Sigmoid colon (tissue), 3 donors: ENCODE data around the gene YTHDC2.

Experiments used
- POLR2A ChIP-seq, 2 donors: fragments of 450-650 bp; IDR thresholded peaks; one replicate each; pipeline ENCODE4 v1.6.1; 2016; ENCODE audit warnings: antibody characterized with exemption in 2 of 2, mild to moderate bottlenecking in 2 of 2, moderate library complexity in 2 of 2
- TF ChIP-seq, protein P1 (sequence below), 4 experiments: fragments of 450-650 bp in 3 of 4; fragments of 200-600 bp in 1 of 4; IDR thresholded peaks; one replicate each; pipeline ENCODE4 v1.5.1; 2016 to 2019; ENCODE audit warnings: antibody characterized with exemption in 4 of 4, mild to moderate bottlenecking in 3 of 4, moderate library complexity in 2 of 4

DNA sequence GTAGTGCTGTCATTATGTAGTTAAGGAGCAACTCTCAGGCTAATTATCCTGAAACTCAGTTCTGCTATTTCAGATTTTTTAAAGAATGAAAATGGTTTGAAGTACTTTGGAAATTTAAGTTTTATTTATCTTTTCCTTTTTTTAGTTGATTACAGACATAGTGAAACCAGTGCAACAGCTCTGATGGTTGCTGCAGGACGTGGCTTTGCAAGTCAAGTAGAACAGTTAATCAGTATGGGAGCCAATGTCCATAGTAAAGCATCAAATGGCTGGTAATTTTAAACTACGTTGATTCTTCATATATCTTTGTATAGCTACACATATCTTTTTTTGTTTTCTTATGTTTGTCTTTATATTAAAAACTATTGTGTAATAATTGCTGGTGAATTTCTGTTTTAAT, 34.9 kb downstream of the YTHDC2 start:
- no peak for TF ChIP-seq POLR2A (IDR thresholded peaks at IDR 0.05)
- TF ChIP-seq, protein P1, sequence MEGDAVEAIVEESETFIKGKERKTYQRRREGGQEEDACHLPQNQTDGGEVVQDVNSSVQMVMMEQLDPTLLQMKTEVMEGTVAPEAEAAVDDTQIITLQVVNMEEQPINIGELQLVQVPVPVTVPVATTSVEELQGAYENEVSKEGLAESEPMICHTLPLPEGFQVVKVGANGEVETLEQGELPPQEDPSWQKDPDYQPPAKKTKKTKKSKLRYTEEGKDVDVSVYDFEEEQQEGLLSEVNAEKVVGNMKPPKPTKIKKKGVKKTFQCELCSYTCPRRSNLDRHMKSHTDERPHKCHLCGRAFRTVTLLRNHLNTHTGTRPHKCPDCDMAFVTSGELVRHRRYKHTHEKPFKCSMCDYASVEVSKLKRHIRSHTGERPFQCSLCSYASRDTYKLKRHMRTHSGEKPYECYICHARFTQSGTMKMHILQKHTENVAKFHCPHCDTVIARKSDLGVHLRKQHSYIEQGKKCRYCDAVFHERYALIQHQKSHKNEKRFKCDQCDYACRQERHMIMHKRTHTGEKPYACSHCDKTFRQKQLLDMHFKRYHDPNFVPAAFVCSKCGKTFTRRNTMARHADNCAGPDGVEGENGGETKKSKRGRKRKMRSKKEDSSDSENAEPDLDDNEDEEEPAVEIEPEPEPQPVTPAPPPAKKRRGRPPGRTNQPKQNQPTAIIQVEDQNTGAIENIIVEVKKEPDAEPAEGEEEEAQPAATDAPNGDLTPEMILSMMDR (IDR thresholded peaks at IDR 0.05) = no peak
